ENCODE data around the gene ASCC3.

GRCh38 chr6:100905067-100905466 lies 23.9 kb upstream of the ASCC3 start:
- TF ChIP-seq CTCF (IDR thresholded peaks at IDR 0.05; ENCODE audit: poor library complexity) (no peak), EZH2phosphoT487 (IDR thresholded peaks at IDR 0.05; ENCODE audit: low read depth, severe bottlenecking, unreplicated experiment) (no peak), EZH2 (IDR thresholded peaks at IDR 0.05; ENCODE audit: borderline replicate concordance) (no peak)

Measured in hepatocyte (in vitro differentiated cells).